Neuron (in vitro differentiated cells): ENCODE measurements around the gene POU6F2.

Experiments
- H2AFZ ChIP-seq: one replicate; pipeline ENCODE4 v1.6.1; 2013; ENCODE audit warnings: low read depth, mild to moderate bottlenecking, inconsistent platforms, low read length, moderate library complexity
- H3K27me3 ChIP-seq: one replicate; pipeline ENCODE4 v1.6.1; 2013; ENCODE audit warnings: low read length; ENCODE audit not compliant: insufficient read depth
- H3K36me3 ChIP-seq: one replicate; pipeline ENCODE4 v1.6.1; 2013; ENCODE audit warnings: low read length; ENCODE audit not compliant: insufficient read depth
- H3K4me1 ChIP-seq: one replicate; pipeline ENCODE4 v1.6.1; 2013; ENCODE audit warnings: low read length; ENCODE audit not compliant: insufficient read depth
- H3K4me3 ChIP-seq: 2 replicates; pipeline ENCODE4 v1.5.1; 2013; ENCODE audit warnings: mild to moderate bottlenecking, low read length, moderate library complexity
- H3K9me3 ChIP-seq: one replicate; pipeline ENCODE4 v1.6.1; 2013; ENCODE audit warnings: low read length

Gene POU6F2

DNA sequence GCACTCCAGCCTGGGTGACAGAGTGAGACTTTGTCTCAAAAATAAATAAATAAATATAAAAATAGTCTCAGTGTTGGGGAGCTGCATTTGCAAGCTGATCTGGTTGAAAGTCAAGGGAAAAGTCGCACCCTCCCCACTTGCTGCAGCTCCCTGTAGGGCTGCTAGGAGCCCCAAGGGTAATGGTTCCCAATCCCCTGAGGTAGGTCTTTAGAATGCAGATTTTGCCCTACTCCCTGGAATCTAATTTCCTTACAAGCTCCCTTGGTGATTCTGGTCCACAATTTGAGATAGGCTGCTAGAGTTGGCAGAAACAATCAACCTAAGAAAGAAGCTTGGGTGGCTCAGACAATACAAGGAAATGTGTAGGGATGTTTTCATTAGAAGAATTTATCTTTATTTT is 356.0 kb downstream of the POU6F2 start:
- Histone ChIP-seq H3K27me3 (no peaks in the 10 kb centered on the region), H3K4me3 (no peak overlapping the region), H3K9me3 (no peaks in the 10 kb centered on the region), H3K4me1 (no peaks in the 10 kb centered on the region), H2AFZ (no peak overlapping the region), H3K36me3 (no peaks in the 10 kb centered on the region)

DNA sequence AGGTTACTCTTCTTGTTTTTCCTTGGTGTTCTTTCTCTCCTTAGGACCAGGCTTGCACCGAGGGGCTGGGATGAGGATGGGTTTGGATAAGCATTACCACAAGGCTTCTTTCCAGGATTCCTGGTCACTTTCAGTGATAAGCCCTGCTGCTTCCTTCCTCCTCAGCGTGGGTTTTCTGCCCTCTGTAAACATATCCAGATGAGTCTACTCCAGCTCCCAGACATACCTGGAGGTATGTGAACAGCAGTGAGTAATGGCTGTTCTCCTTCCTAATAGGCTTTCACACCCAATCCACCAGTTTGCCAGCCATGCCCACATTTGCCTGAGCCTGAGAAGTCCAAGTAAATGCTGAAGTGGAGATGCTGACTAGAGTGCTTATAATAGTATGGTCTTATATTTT is 358.7 kb downstream of the POU6F2 start:
- H2AFZ ChIP-seq: no peak overlapping the region
- no peaks in the 10 kb centered on the region for H3K36me3 ChIP-seq
- no peaks in the 10 kb centered on the region for H3K9me3 ChIP-seq
- H3K4me3 ChIP-seq: no peak overlapping the region
- H3K27me3 ChIP-seq: no peaks in the 10 kb centered on the region
- no peaks in the 10 kb centered on the region for H3K4me1 ChIP-seq

DNA sequence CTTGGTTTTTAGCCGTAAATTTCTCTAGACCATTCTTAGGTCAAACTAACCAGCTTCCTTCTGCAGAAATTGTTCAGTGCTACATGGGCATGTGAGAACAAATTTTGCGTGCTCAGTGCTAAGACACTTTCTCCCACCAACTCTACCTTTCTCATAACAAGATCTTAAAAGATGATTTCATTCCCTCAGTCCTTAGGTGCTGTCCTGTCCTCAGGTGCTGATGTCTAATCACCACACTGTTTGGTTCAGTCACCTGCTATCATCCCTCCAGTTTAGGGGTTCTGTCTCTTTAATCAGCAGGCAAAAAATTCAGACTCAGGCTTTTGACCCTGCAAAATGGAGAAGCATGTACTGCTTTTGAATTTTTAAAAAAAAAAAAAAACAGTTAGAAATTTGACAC is 361.0 kb downstream of the POU6F2 start:
- no peaks in the 10 kb centered on the region for H3K27me3 ChIP-seq
- H3K9me3 ChIP-seq: no peaks in the 10 kb centered on the region
- no peaks in the 10 kb centered on the region for H3K4me1 ChIP-seq
- H3K36me3 ChIP-seq: no peaks in the 10 kb centered on the region
- H3K4me3 ChIP-seq: no peak overlapping the region
- no peak overlapping the region for H2AFZ ChIP-seq

DNA sequence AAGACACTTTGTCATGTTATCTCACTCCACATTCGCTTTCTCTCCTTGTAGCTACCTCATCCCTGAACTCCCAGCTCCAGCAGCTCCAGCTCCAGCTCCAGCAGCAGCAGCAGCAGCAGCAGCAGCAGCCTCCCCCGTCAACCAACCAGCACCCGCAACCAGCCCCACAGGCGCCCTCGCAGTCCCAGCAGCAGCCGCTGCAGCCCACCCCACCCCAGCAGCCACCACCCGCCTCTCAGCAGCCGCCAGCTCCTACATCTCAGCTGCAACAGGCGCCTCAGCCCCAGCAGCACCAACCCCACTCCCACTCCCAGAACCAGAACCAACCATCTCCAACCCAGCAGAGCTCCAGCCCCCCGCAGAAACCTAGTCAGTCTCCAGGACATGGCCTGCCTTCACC is 361.9 kb downstream of the POU6F2 start:
- Histone ChIP-seq H3K27me3 (no peaks in the 10 kb centered on the region), H3K4me3 (no peak overlapping the region), H3K4me1 (no peaks in the 10 kb centered on the region), H3K36me3 (no peaks in the 10 kb centered on the region), H3K9me3 (no peaks in the 10 kb centered on the region), H2AFZ (no peak overlapping the region)

DNA sequence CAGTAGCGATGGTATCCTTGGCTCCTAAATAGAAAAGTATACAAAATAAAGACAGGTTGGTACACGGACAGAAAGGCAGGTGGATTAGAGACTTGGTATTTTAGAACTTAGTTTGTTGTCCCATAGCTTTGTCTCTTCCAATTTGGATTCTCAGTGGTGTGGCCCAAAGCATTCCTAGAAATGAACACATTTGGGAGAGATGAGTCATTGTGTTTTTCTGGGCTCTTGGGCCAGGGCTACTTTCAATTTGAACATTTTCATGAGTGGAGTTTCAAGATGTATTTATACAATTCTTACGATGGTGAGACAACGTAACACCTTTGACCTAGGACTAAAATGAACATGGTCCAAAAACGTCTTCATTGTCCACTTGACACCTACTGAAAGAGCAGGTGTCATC is 363.4 kb downstream of the POU6F2 start:
- no peak overlapping the region for H2AFZ ChIP-seq
- H3K36me3 ChIP-seq: no peaks in the 10 kb centered on the region
- no peak overlapping the region for H3K4me3 ChIP-seq
- H3K27me3 ChIP-seq: no peaks in the 10 kb centered on the region
- H3K9me3 ChIP-seq: no peaks in the 10 kb centered on the region
- H3K4me1 ChIP-seq: no peaks in the 10 kb centered on the region

DNA sequence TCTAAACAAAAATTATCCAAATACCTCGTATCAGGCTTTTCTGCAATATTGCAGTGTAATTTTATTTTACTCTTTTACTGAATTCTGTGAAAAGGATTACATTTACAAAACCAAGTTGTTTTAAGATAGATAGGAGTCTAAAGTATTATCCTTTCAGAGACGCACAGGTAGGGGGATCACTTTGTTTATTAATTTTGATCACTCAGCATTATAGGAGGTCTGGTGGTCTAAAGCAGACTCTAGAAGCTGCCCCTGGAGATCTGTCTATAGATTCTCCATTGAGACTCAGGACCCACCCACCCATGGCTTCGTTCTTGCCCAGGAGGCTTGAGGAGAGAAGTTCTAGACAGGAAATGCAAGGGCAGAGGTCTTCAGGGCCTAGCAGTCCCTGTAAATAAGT is 365.1 kb downstream of the POU6F2 start:
- Histone ChIP-seq H3K27me3 (no peaks in the 10 kb centered on the region), H2AFZ (no peak overlapping the region), H3K9me3 (no peaks in the 10 kb centered on the region), H3K4me1 (no peaks in the 10 kb centered on the region), H3K36me3 (no peaks in the 10 kb centered on the region), H3K4me3 (no peak overlapping the region)

DNA sequence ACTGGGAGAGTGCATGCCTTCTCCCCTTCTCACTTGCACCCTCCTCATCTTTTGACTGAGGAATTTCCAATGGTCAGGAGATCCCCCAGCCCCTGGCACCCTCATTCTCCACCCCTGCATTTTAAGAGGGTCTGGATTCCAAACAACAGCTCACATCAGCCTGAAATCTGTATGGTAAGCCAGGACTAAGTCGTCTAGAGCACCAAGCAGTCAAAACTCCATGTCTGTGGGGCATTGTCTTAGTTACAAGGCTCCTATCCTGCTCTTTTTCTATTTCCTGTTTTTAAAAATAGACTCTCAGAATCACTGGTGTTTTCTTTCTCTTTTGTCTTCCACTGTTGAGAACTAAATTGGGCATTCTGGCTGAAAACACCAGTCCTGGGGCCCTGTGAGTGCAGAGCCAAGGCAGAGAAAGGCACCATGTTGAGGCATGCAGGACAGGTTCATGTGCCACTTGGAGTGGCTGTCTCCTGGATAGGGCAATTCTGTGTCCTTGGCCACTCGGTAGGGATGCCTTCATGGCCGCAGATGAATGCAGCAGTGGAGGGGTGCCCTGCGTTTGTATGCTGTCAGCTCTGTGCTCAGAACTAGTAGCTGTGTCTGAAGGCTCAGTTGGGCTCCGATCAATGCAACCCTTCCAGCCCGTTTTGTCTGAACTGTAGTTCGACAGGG is 371.9 kb downstream of the POU6F2 start:
- Histone ChIP-seq H3K4me3 (no peak overlapping the region), H3K9me3 (no peaks in the 10 kb centered on the region)

DNA sequence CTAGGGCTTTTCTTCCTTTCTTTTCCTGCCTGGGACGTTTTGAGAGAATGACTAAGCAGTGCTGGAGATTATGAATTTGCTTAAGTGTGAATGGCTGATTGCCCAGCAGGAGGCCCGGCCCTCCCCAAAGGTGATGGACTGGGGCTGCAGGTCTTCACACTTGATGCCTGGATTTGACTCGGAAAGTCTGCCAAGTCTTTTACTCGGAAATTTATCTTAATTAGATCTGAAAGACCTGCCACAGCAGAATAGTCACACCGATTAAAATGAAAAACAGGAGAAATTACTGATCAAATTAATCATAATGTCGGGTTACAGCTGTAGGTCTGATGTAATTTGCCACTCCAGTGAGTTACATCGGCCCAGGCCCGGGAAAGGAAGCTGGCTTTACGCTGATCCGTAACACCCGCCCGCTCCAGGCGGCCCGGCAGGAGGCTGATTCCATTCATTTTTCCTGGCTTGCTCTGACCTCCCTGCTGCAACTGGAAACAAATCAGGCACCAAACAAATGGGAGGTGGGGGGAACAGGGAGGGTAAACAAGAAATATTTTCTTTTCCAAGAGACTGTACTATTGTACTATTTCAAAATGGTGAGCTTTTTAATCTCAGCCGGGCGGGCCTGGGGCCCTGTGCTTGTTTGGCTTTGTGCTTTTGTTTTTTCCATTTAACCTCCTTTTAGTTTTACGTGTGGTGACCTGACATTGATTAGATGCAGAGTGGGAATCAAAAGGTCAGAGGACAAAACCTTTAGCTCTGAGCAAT is 376.1 kb downstream of the POU6F2 start:
- Histone ChIP-seq H3K4me3 (peak overlapping the region; percentile 35), H3K36me3 (no peaks in the 10 kb centered on the region), H3K9me3 (no peaks in the 10 kb centered on the region), H3K4me1 (peaks cover 17% of the 10 kb centered on the region), H3K27me3 (no peaks in the 10 kb centered on the region), H2AFZ (peak overlapping the region; percentile 78)

More for the DNA sequence above, 371.9 kb downstream of the POU6F2 start:
- H3K36me3 ChIP-seq: no peaks in the 10 kb centered on the region
- H3K4me1 ChIP-seq: peaks cover 16% of the 10 kb centered on the region
- H2AFZ ChIP-seq: no peak overlapping the region
- H3K27me3 ChIP-seq: no peaks in the 10 kb centered on the region

DNA sequence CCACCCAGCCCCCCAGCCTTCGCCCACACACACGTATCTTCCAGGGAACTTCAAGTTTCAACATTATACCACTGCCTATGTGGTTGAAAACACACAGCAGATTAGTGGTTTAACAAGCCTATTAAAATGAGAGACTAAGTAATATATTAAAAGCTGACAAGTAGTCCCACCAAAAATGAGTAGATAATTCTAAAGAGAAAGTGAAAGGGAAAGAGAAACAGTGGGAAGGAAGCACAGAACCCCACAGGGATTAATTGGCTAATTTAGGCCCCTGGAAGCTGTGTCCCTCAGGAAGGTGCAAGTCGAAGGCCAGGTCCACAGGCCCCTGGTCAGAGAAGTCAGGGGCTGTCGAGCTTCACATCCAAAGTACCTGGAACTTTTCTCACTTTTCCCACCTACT is 378.0 kb downstream of the POU6F2 start:
- Histone ChIP-seq H3K9me3 (no peaks in the 10 kb centered on the region), H3K36me3 (no peaks in the 10 kb centered on the region), H3K27me3 (no peaks in the 10 kb centered on the region), H3K4me1 (peaks cover 17% of the 10 kb centered on the region), H3K4me3 (no peak overlapping the region), H2AFZ (no peak overlapping the region)

DNA sequence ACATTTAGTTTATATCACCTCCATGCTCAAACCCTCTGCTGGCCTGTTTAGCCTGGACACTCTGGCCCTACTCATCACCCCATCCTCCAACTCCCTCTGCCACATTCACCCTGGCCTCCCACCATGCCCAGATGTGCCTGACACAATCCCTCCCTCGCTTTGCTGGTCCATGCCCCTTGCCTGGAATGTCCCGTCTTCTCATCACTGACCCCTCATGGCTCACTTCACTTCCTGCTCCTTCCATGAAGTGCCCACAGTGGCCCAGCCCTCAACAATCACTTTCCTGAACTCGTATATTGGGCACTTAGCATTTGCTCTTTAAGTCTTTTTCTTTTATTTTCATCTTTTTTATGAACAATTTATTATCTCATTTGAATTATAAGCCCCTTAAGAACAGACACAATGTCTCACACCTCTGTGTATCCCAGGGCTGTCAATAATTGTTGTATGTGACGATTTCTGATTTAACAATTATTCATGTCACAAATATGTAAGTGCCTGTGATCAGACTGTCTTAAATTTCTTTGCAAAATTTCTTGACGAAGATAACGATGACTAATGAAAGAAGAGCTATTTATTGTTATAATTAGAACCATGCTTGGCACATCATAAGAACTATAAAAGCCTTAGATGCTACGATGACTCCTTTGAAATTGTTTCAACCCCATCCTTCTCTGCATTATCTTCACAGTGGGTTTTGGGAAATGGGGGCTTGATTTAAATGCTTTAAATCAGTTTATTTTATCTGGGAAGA is 378.6 kb downstream of the POU6F2 start:
- Histone ChIP-seq H2AFZ (no peak overlapping the region), H3K36me3 (no peaks in the 10 kb centered on the region), H3K4me1 (peaks cover 17% of the 10 kb centered on the region), H3K4me3 (no peak overlapping the region), H3K27me3 (no peaks in the 10 kb centered on the region), H3K9me3 (no peaks in the 10 kb centered on the region)

DNA sequence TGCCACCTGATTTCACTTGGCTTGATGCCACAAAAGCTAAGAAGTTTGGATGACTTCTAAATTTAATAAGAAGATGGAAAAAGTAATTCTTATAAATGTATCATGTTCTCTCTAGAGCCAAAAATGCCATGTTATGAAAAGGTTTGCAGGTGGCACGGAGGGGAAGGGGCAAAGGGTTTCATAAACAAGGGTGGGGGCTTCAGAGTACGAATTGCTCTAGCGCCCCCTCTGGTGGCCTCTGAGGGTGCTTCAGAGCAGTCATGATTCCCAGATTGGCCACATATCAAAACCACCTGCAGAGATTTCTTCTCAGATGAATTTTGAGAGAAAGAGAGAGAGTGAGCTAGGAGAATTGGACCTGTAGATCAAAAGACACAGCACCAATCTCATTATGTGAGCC is 379.9 kb downstream of the POU6F2 start:
- H3K4me3 ChIP-seq: no peak overlapping the region
- H3K36me3 ChIP-seq: no peaks in the 10 kb centered on the region
- H3K4me1 ChIP-seq: peaks cover 17% of the 10 kb centered on the region
- H3K27me3 ChIP-seq: no peaks in the 10 kb centered on the region
- H3K9me3 ChIP-seq: no peaks in the 10 kb centered on the region
- H2AFZ ChIP-seq: no peak overlapping the region

DNA sequence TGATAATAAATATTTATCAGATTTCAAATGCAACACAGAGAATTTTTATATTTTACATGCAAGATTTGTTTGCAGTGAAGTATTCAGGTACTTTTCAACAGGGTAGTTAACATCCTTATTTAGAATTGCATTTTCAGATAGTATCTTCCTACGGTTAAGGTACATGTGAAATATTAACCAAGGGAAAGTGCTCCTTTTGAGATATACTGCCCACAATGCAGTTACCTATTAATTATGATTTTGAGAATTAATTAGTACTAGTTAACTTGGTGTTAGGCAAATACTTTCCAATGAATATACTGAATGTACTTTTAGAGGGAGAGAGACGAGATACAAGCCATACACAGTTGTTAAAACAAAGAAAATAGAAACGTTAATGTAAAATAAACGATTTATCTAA is 382.3 kb downstream of the POU6F2 start:
- H3K9me3 ChIP-seq: no peaks in the 10 kb centered on the region
- H3K4me3 ChIP-seq: no peak overlapping the region
- no peaks in the 10 kb centered on the region for H3K36me3 ChIP-seq
- H2AFZ ChIP-seq: no peak overlapping the region
- H3K4me1 ChIP-seq: no peaks in the 10 kb centered on the region
- no peaks in the 10 kb centered on the region for H3K27me3 ChIP-seq

DNA sequence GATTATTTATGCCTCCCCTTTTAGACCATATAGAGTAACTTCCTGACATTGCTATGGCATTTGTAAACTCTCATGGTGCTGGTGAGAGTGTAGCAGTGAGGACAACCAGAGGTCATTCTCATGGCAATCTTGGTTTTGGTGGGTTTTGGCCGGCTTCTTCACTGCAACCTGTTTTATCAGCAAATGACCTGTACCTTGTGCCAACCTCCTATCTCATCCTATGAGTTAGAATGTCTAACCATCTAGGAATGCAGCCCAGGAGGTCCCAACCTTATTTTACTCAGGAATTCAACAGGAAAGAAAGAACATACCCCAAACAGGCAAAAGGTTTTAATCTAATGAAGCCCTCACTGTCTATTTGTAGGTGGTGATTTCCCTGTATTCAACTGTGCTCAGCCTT is 383.1 kb downstream of the POU6F2 start:
- Histone ChIP-seq H3K4me3 (no peak overlapping the region), H3K9me3 (no peaks in the 10 kb centered on the region), H3K36me3 (no peaks in the 10 kb centered on the region), H3K4me1 (no peaks in the 10 kb centered on the region), H2AFZ (no peak overlapping the region), H3K27me3 (no peaks in the 10 kb centered on the region)
